Right lobe of liver (tissue), 6 donors: Measurements from ENCODE around the gene DSCAML1. TPM values are rescaled to one million over a fixed set of nuclear protein-coding genes. Genes with fewer than 3 reads are reported as not detected.

ENCODE experiments used
- ATAC-seq, 4 donors: fragments of 200-7000 bp; cut with Tn5 transposase; one replicate each; pipeline ENCODE4 v1.9.1; 2020; ENCODE audit warnings: mild to moderate bottlenecking in 4 of 4, moderate library complexity in 4 of 4
- DNase-seq, 3 donors: peaks; one replicate each; pipeline ENCODE4 v3.0.0-alpha.2; 2020
- H3K27ac ChIP-seq, 3 donors: fragments of 200-600 bp; one replicate each; pipeline ENCODE4 v1.8.0; 2022
- H3K27me3 ChIP-seq, 2 donors: fragments of 200-600 bp; one replicate each; pipeline ENCODE4 v1.8.0; 2022
- H3K36me3 ChIP-seq, 4 donors: fragments of 200-600 bp; sonication (generic) in 1 of 4; one replicate each; pipeline versions ENCODE4 v1.5.1 to v1.8.0; 2017 to 2022; ENCODE audit warnings: control low read depth in 1 of 4
- H3K4me1 ChIP-seq, 4 donors: fragments of 200-600 bp; sonication (generic) in 1 of 4; one replicate each; pipeline versions ENCODE4 v1.5.1 to v1.8.0; 2017 to 2022; ENCODE audit warnings: control low read depth in 1 of 4
- H3K4me3 ChIP-seq, 3 donors: fragments of 200-600 bp; one replicate each; pipeline ENCODE4 v1.8.0; 2022
- H3K9me3 ChIP-seq, 4 donors: fragments of 200-600 bp; sonication (generic) in 1 of 4; one replicate each; pipeline versions ENCODE4 v1.5.1 to v1.8.0; 2017 to 2022; ENCODE audit warnings: control low read depth in 1 of 4
- CTCF ChIP-seq, 4 donors: fragments of 200-600 bp in 3 of 4; fragments of 450-650 bp in 1 of 4; IDR thresholded peaks; one replicate each; pipeline versions ENCODE4 v1.5.1 to v1.8.0; 2016 to 2022; ENCODE audit warnings: antibody characterized with exemption in 4 of 4, mild to moderate bottlenecking in 2 of 4
- POLR2A ChIP-seq: fragments of 450-650 bp; IDR thresholded peaks from one replicate; pipeline ENCODE4 v1.6.1; 2017; ENCODE audit warnings: antibody characterized with exemption, mild to moderate bottlenecking
- WGBS: methylation state at CpG from one replicate; pipeline ENCODE4 v1.1.6; 2018; ENCODE audit warnings: low coverage, low lambda C conversion rate; ENCODE audit not compliant: insufficient coverage; ENCODE audit errors: missing lambda C conversion rate; 5-methylcytosine and 5-hydroxymethylcytosine counted together
- intact Hi-C, 2 donors: fragments of 100-400 bp; cut with DNase I; formaldehyde crosslinking; loops; one replicate each; pipeline versions ENCODE4 v1.11.2 to v1.14.1; 2022
- total RNA-seq, 6 experiments: library from RNA; depleted of rRNA in 2 of 6; stranded (reverse); fragments of >200 nt in 2 of 6; fragmentation: NEBNext Ultra II Directional in 3 of 6; extraction: Animal tissue kit (Norgen Biotek cat#: 25700) in 3 of 6; gene quantifications; one replicate each; pipeline versions ENCODE4 v1.1.0 to v1.2.4, GENCODE V29; 2016 to 2023
- donor health status: DM: no; HTN: yes; CAD: no.
- donor health status: DM: no; HTN: no; CAD: no.
- donor health status: DM: no; HTN: no; CAD: no.
- donor health status: DM: no; HTN: yes; CAD: no.
- donor health status: DM: no; HTN: yes; CAD: no.

DSCAML1 gene
- total RNA-seq, 6 experiments from 2014 or later: 0.06 to 0.92 (median 0.22) TPM; not detected in 1

GRCh38 chr11:117385906-117386305, 411.1 kb downstream of the DSCAML1 start:
- TF ChIP-seq CTCF (IDR thresholded peaks at IDR 0.05) (no peak), POLR2A (no peak)
- H3K4me3 ChIP-seq: no peak overlapping the region
- H3K27me3 ChIP-seq: no peaks in the 10 kb centered on the region
- 80% methylated on average over 1 of the region's 9 CpGs for WGBS
- peaks cover 0 to 26% (median 0%) of the 10 kb centered on the region in 4 donors for H3K36me3 ChIP-seq
- DNase-seq (no peak), ATAC-seq (no peak)
- H3K9me3 ChIP-seq: no peaks in the 10 kb centered on the region
- no peak overlapping the region for H3K27ac ChIP-seq
- intact Hi-C loops: no loop called here
- no peaks in the 10 kb centered on the region for H3K4me1 ChIP-seq

GRCh38 chr11:117385471-117385870, 411.5 kb downstream of the DSCAML1 start:
- Histone ChIP-seq H3K36me3 (peaks cover 0 to 26% (median 0%) of the 10 kb centered on the region in 4 donors), H3K4me1 (no peaks in the 10 kb centered on the region), H3K27ac (no peak overlapping the region), H3K4me3 (no peak overlapping the region), H3K9me3 (no peaks in the 10 kb centered on the region), H3K27me3 (no peaks in the 10 kb centered on the region)
- DNase-seq (no peak), ATAC-seq (no peak)
- intact Hi-C loops: no loop called here
- WGBS: 94% methylated on average over 3 of the region's 3 CpGs
- TF ChIP-seq CTCF (IDR thresholded peaks at IDR 0.05) (no peak), POLR2A (no peak)

GRCh38 chr11:117384045-117384444, 413.0 kb downstream of the DSCAML1 start:
- Histone ChIP-seq H3K9me3 (no peaks in the 10 kb centered on the region), H3K27me3 (no peaks in the 10 kb centered on the region), H3K4me1 (no peaks in the 10 kb centered on the region), H3K4me3 (no peak overlapping the region), H3K36me3 (peaks cover 0 to 31% (median 0%) of the 10 kb centered on the region in 4 donors), H3K27ac (no peak overlapping the region)
- DNase-seq: no peak
- no peak for ATAC-seq
- TF ChIP-seq CTCF (IDR thresholded peaks at IDR 0.05) (no peak), POLR2A (no peak)
- intact Hi-C loops: no loop called here
- 100% methylated on average over 1 of the region's 1 CpG for WGBS

- WGBS: no CpG with 5 or more reads among the region's 4 CpGs
- Histone ChIP-seq H3K27ac (no peak overlapping the region), H3K4me1 (no peaks in the 10 kb centered on the region), H3K27me3 (no peaks in the 10 kb centered on the region), H3K4me3 (no peak overlapping the region), H3K9me3 (no peaks in the 10 kb centered on the region), H3K36me3 (peaks cover 0 to 31% (median 0%) of the 10 kb centered on the region in 4 donors)
- TF ChIP-seq POLR2A (no peak), CTCF (IDR thresholded peaks at IDR 0.05) (no peak)
- intact Hi-C loops: no loop called here
- no peak for DNase-seq
- ATAC-seq: no peak
Observed at GRCh38 chr11:117382746-117383145, 414.3 kb downstream of the DSCAML1 start.
